H9 (cell line): ENCODE results near the gene DGKD. TPM values are rescaled to one million over a fixed set of nuclear protein-coding genes. Genes with fewer than 3 reads are reported as not detected.

Experiments used
- DNase-seq: peaks from one replicate; pipeline ENCODE4 v3.0.0-alpha.2; 2017
- H2AFZ ChIP-seq: one replicate; pipeline ENCODE4 v1.6.1; 2013; ENCODE audit warnings: mild to moderate bottlenecking, low read length, control low read depth, moderate library complexity
- H2AK5ac ChIP-seq: 2 replicates; pipeline ENCODE4 v1.6.1; 2013; ENCODE audit warnings: low read length, control low read depth, mixed read lengths; ENCODE audit not compliant: insufficient read length
- H2BK120ac ChIP-seq: one replicate; pipeline ENCODE4 v1.6.1; 2013; ENCODE audit warnings: low read depth, mild to moderate bottlenecking, low read length, control low read depth, inconsistent platforms; ENCODE audit not compliant: poor library complexity, severe bottlenecking
- H2BK12ac ChIP-seq: 2 replicates; pipeline ENCODE4 v1.6.1; 2013; ENCODE audit warnings: low read length, control low read depth, mixed read lengths, low read depth; ENCODE audit not compliant: insufficient read length
- H2BK15ac ChIP-seq: 2 replicates; pipeline ENCODE4 v1.6.1; 2013; ENCODE audit warnings: low read depth, low read length, control low read depth
- H2BK20ac ChIP-seq: one replicate; pipeline ENCODE4 v1.6.1; 2013; ENCODE audit warnings: low read depth, mild to moderate bottlenecking, low read length, control low read depth, inconsistent platforms; ENCODE audit not compliant: poor library complexity, severe bottlenecking
- H2BK5ac ChIP-seq: 2 replicates; pipeline ENCODE4 v1.6.1; 2013; ENCODE audit warnings: low read length, control low read depth, mixed read lengths; ENCODE audit not compliant: insufficient read length
- H3K14ac ChIP-seq: 2 replicates; pipeline ENCODE4 v1.6.1; 2013; ENCODE audit warnings: low read length, control low read depth; ENCODE audit not compliant: insufficient read depth
- H3K18ac ChIP-seq: 2 replicates; pipeline ENCODE4 v1.6.1; 2013; ENCODE audit warnings: low read depth, mild to moderate bottlenecking, mixed read lengths, low read length, control low read depth; ENCODE audit not compliant: insufficient read length
- H3K23ac ChIP-seq: 2 replicates; pipeline ENCODE4 v1.6.1; 2013; ENCODE audit warnings: low read length, control low read depth, mixed read lengths, low read depth; ENCODE audit not compliant: insufficient read length
- H3K23me2 ChIP-seq: 2 replicates; pipeline ENCODE4 v1.6.1; 2013; ENCODE audit warnings: low read depth, mild to moderate bottlenecking, mixed read lengths, low read length, control low read depth; ENCODE audit not compliant: insufficient read length, poor library complexity, severe bottlenecking
- H3K27ac ChIP-seq: 2 replicates; pipeline ENCODE4 v1.5.1; 2013; ENCODE audit warnings: low read length, control low read depth, mixed read lengths, low read depth; ENCODE audit not compliant: insufficient read length
- H3K27me3 ChIP-seq: 2 replicates; pipeline ENCODE4 v1.6.1; 2013; ENCODE audit warnings: low read length, control low read depth, inconsistent platforms; ENCODE audit not compliant: insufficient read depth
- H3K4ac ChIP-seq: 2 replicates; pipeline ENCODE4 v1.6.1; 2013; ENCODE audit warnings: low read depth, mild to moderate bottlenecking, control low read depth, inconsistent platforms, low read length, moderate library complexity
- H3K4me1 ChIP-seq: 2 replicates; pipeline ENCODE4 v1.6.1; 2013; ENCODE audit warnings: low read length, control low read depth, inconsistent platforms; ENCODE audit not compliant: insufficient read depth
- H3K4me2 ChIP-seq: 2 replicates; pipeline ENCODE4 v1.6.1; 2013; ENCODE audit warnings: low read length, control low read depth, mixed read lengths; ENCODE audit not compliant: insufficient read length, insufficient read depth
- H3K56ac ChIP-seq: 2 replicates; pipeline ENCODE4 v1.6.1; 2013; ENCODE audit warnings: low read depth, mild to moderate bottlenecking, mixed read lengths, low read length, control low read depth; ENCODE audit not compliant: insufficient read length
- H3K79me1 ChIP-seq: 2 replicates; pipeline ENCODE4 v1.6.1; 2013; ENCODE audit warnings: low read depth, mild to moderate bottlenecking, moderate library complexity, low read length, control low read depth, inconsistent platforms; ENCODE audit not compliant: insufficient read depth, poor library complexity, severe bottlenecking
- H3K79me2 ChIP-seq: 2 replicates; pipeline ENCODE4 v1.6.1; 2013; ENCODE audit warnings: low read length, control low read depth, inconsistent platforms; ENCODE audit not compliant: insufficient read depth
- H3K9ac ChIP-seq: 2 replicates; pipeline ENCODE4 v1.6.1; 2013; ENCODE audit warnings: low read length, control low read depth, mixed read lengths; ENCODE audit not compliant: insufficient read length; ENCODE audit errors: extremely low read depth
- H3K9me3 ChIP-seq: one replicate; pipeline ENCODE4 v1.6.1; 2013; ENCODE audit warnings: low read depth, low read length, inconsistent platforms; ENCODE audit not compliant: control insufficient read depth
- H3T11ph ChIP-seq: one replicate; pipeline ENCODE4 v1.6.1; 2013; ENCODE audit warnings: mild to moderate bottlenecking, low read length, control low read depth, inconsistent platforms
- H4K20me1 ChIP-seq: one replicate; pipeline ENCODE4 v1.6.1; 2013; ENCODE audit not compliant: control insufficient read depth, insufficient read length, insufficient read depth
- H4K5ac ChIP-seq: 2 replicates; pipeline ENCODE4 v1.6.1; 2013; ENCODE audit warnings: low read depth, mild to moderate bottlenecking, mixed read lengths, low read length, control low read depth; ENCODE audit not compliant: insufficient read length
- H4K8ac ChIP-seq: replicated peaks from 2 replicates; pipeline ENCODE4 v1.6.1; 2013; ENCODE audit warnings: low read length, control low read depth, mixed read lengths, low read depth; ENCODE audit not compliant: insufficient read length
- H4K91ac ChIP-seq: 2 replicates; pipeline ENCODE4 v1.6.1; 2013; ENCODE audit warnings: low read depth, mild to moderate bottlenecking, moderate library complexity, mixed read lengths, low read length, control low read depth; ENCODE audit not compliant: insufficient read length
- H3K27ac Mint-ChIP-seq, 3 experiments: 2 replicates in 2 of 3; 3 replicates in 1 of 3; pipeline ENCODE4 v1.8.0; 2020 to 2021; ENCODE audit warnings: mixed read lengths in 3 of 3, mild to moderate bottlenecking in 1 of 3, moderate library complexity in 1 of 3
- H3K27me3 Mint-ChIP-seq: 2 replicates; pipeline ENCODE4 v1.8.0; 2021; ENCODE audit warnings: low read depth, mild to moderate bottlenecking, moderate library complexity, mixed read lengths
- H3K36me3 Mint-ChIP-seq, 3 experiments: 2 replicates in 2 of 3; 3 replicates in 1 of 3; pipeline ENCODE4 v1.8.0; 2020 to 2021; ENCODE audit warnings: low read depth in 3 of 3, mixed read lengths in 3 of 3; ENCODE audit not compliant: insufficient read depth in 1 of 3
- H3K4me1 Mint-ChIP-seq, 2 experiments: 2 replicates each; pipeline ENCODE4 v1.8.0; 2020; ENCODE audit warnings: mixed read lengths in 2 of 2
- H3K4me3 Mint-ChIP-seq, 2 experiments: 2 replicates in 1 of 2; 3 replicates in 1 of 2; pipeline ENCODE4 v1.8.0; 2020 to 2021; ENCODE audit warnings: mild to moderate bottlenecking in 2 of 2, mixed read lengths in 2 of 2, moderate library complexity in 1 of 2
- H3K9me3 Mint-ChIP-seq, 2 experiments: 2 replicates in 1 of 2; 3 replicates in 1 of 2; pipeline ENCODE4 v1.8.0; 2020; ENCODE audit warnings: mild to moderate bottlenecking in 2 of 2, mixed read lengths in 2 of 2, moderate library complexity in 1 of 2
- CTCF ChIP-seq: fragments of 200-600 bp; sonication (generic); conservative IDR thresholded peaks from 3 replicates; pipeline ENCODE4 v1.8.0; 2021; ENCODE audit warnings: antibody characterized with exemption, mild to moderate bottlenecking
- WGBS: extraction: QIAGEN DNeasy Blood & Tissue Kit; methylation state at CpG from one replicate; pipeline ENCODE4 v1.1.7; 2013; ENCODE audit warnings: missing lambda C conversion rate, low lambda C conversion rate, mixed read lengths; ENCODE audit not compliant: insufficient read length; ENCODE audit errors: extremely low coverage; 5-methylcytosine and 5-hydroxymethylcytosine counted together
- total RNA-seq: library from RNA; stranded (reverse); gene quantifications from 2 replicates; pipeline ENCODE4 v1.2.1, GENCODE V29; 2021

DGKD gene
- total RNA-seq, 1 experiment from 2014 or later: 20.7 TPM

DNA sequence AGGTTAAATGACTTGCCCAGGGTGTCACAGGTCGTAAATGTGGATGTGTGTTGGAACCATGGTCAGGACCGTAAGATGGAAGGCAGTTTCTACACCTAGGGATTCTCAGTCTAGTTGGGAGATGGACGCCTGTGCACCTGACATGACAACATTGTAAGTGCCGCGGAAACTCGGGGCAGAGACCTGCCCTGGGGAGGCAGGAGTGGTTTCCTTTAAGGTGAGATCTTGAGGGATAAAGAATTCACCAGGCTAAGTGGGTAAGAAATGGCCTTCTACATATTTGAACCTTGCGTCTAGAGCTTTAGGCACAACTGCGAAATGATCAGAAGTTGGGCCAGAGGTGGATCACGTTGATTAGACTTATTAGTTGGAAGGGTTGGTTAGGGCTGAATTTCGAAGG, 1.6 kb downstream of the DGKD start:
- Histone ChIP-seq H3K4me2 (peak overlapping the region; percentile 92), H3K4me1 (no peaks in the 10 kb centered on the region; the same call in 1 of the 2 replicates)
- no CpG with 5 or more reads among the region's 10 CpGs for WGBS

More for the DNA sequence above, 1.6 kb downstream of the DGKD start:
- Histone ChIP-seq H4K5ac (no peak overlapping the region), H4K91ac (no peak overlapping the region), H3K14ac (no peak overlapping the region), H3K9me3 (no peaks in the 10 kb centered on the region), H3K23me2 (peaks cover 13% of the 10 kb centered on the region), H3K79me1 (no peaks in the 10 kb centered on the region), H2BK20ac (no peak overlapping the region), H3K27ac (no peak overlapping the region), H4K8ac (no peak overlapping the region), H3K56ac (no peak overlapping the region), H3K79me2 (peaks cover 1% of the 10 kb centered on the region; the same call in 1 of the 2 replicates), H2BK12ac (no peak overlapping the region), H2BK120ac (no peak overlapping the region), H3K9ac (no peak overlapping the region), H3K27me3 (peaks cover 5% of the 10 kb centered on the region; the same call in 1 of the 2 replicates), H4K20me1 (no peaks in the 10 kb centered on the region), H2AK5ac (no peak overlapping the region), H2BK15ac (no peak overlapping the region), H3K4ac (no peak overlapping the region), H3T11ph (no peak overlapping the region), H2AFZ (no peak overlapping the region), H2BK5ac (no peak overlapping the region), H3K18ac (no peak overlapping the region), H3K23ac (no peak overlapping the region)
- H3K4me3 Mint-ChIP-seq: peak overlapping the region; percentile 76 to 86
- H3K36me3 Mint-ChIP-seq: peaks cover 3 to 10% (median 5%) of the 10 kb centered on the region in 3 experiments; a peak in 5 of 7 replicates
- H3K27ac Mint-ChIP-seq: no peak overlapping the region; a peak in 1 of 7 replicates
- no peak for DNase-seq
- H3K4me1 Mint-ChIP-seq: peaks cover 18 to 19% of the 10 kb centered on the region in 2 experiments
- H3K27me3 Mint-ChIP-seq: peaks cover 48% of the 10 kb centered on the region
- peaks cover 3% of the 10 kb centered on the region in 2 experiments; a peak in 1 of 5 replicates for H3K9me3 Mint-ChIP-seq
- no peak for TF ChIP-seq CTCF
